HG03108 (cell line): ENCODE data around the gene TCERG1L.
"Not testable (repeated sequence)": the region's sequence is repeated elsewhere in the genome, so short reads cannot be mapped to it uniquely, and the experiment has no call there.

Source experiments
- ATAC-seq: cut with Tn5 transposase; IDR thresholded peaks from one replicate; pipeline ENCODE4 v1.9.1; 2021; ENCODE audit warnings: moderate library complexity; ENCODE audit not compliant: unreplicated experiment

Gene TCERG1L

GRCh38 chr10:131250454-131251145 lies 60.9 kb downstream of the TCERG1L start:
- ATAC-seq = no peak

DNA sequence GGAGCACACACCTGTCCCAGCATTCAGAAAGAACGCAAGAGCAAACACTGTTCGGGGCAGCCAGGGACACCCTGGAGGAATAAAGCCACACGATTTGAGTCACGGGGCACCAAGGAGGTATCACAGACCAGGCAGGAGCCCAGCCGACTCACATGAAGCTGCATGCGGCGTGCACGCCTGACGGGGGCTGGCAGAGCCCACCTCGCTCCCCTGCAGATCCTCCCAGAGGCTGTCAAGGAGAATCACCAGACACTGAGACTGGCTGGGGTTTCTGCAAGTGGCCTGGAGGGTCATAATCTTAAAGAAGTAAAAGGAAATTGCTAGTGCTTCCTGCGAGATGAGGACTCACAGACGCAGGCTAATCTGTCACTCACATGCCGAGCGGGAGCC lies 61.6 kb downstream of the TCERG1L start:
- no peak for ATAC-seq

DNA sequence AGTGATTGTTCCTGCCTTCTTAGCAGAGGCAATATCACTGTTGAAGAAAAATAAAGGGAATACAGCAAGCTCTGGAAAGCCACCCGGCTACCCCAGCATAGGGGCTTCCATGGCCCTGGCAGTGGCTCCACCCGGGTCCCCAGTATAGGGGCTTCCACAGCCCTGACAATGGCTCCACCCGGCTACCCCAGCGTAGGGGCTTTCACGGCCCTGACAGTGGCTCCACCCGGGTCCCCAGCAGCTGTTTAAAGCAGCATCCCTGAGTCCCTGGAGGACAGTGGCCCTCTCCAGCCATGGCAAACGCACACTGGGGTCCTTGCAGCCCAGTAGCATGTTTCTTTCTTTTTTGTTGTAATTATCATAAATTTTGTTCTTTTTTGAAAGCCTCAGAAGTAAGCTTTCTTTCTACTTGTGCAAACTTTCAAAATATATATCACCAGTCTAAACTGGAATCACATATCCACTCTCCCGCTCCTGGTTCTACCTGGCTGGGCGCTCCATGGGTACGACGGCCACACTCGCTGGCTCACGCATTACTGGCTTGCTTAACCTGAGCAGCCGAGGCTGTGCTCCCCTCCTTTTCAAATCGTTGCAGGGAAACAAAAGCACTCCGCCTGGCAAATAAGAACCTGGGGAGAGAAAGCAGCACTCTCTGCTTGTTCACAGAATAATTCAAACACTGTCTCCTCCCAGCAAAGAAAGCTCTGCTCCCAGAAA lies 62.1 kb downstream of the TCERG1L start:
- no peak for ATAC-seq

GRCh38 chr10:131248376-131249165 lies 63.0 kb downstream of the TCERG1L start:
- no peak for ATAC-seq

GRCh38 chr10:131247873-131248272 lies 63.6 kb downstream of the TCERG1L start:
- no peak for ATAC-seq

- no peak for ATAC-seq
These were observed 64.7 kb downstream of the TCERG1L start for GRCh38 chr10:131246775-131247174.

- no peak for ATAC-seq
These were observed 65.4 kb downstream of the TCERG1L start for GRCh38 chr10:131246089-131246488.

DNA sequence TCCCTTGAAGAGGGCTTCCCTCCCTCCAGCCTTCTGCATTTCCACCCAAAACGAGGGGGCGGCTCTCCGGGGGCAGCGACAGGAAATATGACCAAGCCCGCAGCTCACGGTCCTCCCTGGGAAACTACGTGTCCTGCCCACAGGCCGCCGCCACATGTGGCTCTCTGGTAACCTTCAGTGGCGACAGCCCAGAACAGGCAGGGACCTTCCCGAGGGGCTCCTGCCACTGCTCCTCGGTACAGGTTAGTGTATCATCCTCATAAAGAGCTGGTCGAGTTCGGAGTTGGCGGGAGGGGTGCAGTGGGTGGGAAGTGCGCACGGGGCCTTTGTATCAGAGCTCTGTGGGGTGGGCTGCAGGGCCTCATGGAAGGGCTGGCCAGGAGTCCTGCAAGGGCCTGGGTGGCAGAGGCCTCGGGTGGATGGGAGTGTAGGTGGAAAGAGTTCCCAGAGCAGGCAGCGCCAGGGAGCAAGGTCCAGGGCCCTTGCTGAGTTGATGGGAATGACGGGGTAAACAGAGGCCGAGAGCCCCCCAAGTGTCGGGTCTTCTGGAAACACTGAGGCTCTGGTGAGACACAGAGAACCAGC lies 66.0 kb downstream of the TCERG1L start:
- no peak for ATAC-seq

DNA sequence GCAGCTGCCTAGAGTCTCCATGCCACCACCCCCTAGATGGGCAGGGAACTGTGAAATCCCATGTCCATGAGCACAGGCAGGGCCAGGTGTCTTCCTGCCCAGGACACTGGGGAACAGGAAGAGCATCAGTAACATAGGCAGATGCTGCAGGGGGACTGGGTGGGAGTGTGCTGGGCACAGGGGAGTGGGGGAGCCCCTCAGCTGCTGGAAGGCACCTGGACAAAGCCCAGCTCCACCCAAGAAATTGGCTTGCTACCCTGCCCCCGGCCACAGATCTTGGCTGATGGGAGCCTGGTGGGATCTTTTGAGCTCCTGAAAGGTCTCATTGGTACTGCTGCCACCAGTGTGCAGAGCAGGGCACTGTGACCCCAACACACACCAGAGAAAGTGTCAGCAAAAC lies 66.7 kb downstream of the TCERG1L start:
- no peak for ATAC-seq

DNA sequence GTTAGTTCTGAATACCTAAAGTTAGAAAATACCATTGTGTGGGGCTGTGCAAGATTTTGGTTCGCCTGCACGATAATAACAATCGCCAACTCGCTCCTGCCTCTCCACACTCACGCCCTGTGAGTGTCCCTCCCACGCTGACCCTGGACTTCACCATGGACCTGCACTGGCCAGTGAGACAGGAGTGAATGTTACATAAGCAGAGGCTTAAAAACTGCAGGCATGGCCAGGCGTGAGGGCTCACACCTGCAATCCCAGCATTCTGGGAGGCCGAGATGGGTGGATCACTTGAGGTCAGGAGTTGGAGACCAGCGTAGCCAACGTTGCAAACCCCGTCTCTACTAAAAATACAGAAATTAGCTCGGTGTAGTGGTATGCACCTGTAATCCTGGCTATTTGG lies 68.4 kb downstream of the TCERG1L start:
- ATAC-seq = no peak

GRCh38 chr10:131242007-131242406 lies 69.5 kb downstream of the TCERG1L start:
- no peak for ATAC-seq

DNA sequence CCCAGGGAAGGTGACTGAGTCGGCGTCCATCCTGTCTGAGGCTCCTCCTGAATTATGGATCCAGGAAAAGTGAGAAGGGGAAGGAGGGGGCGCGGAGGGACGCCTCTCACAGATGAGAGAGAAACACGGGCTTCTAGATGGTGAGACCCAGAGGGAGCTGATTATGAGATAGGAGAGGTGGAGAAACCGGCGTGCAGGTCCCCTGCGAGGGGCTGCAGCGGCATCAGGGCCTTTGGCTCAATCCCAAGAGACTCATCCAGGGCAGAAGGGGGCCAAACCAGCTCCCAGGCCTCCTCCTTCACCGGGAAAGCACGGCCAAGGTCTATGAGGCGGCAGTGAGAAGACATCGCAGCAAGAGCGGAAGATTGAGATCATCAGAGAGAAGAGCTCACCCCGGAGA lies 70.8 kb downstream of the TCERG1L start:
- no peak for ATAC-seq

DNA sequence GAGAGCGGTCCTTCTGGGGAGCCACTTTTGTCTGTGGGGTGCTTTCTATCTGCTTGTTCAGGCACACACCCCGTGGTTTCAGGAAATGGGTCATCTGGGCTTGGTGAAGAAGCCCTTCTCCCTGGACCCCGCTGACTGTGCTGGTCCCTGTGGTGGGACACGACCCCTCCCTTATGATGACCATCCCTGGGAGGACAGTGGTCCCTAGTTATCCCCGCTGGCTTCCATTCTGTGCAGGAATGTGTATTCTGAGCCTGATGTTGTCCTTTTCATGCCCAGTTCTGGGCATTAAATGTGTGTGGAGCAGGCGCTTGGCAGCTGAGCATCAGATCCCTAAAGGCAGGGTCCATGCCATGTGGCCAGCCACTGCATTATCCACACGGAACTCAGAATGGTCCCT lies 71.6 kb downstream of the TCERG1L start:
- no peak for ATAC-seq

DNA sequence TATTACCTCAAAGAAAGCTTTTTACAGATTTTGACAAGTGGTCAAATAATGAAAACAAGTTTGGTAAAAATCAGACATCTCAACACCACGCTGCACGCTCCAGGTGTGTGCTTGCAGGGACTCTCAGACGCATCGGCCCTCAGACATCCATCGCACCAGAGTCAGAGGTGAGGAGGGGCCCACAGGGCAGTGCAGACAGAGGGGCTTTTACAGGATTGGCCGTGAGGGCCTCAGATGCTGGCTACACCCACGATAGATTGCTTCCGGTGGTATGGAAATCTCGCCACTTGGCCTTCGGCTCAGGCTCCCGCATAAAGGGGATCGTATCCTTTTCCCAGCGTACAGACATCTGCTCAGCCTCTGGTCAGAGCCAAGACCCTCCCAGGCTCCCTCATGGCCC lies 72.1 kb downstream of the TCERG1L start:
- no peak for ATAC-seq

- no peak for ATAC-seq
These were observed 72.7 kb downstream of the TCERG1L start for GRCh38 chr10:131238669-131239280.

DNA sequence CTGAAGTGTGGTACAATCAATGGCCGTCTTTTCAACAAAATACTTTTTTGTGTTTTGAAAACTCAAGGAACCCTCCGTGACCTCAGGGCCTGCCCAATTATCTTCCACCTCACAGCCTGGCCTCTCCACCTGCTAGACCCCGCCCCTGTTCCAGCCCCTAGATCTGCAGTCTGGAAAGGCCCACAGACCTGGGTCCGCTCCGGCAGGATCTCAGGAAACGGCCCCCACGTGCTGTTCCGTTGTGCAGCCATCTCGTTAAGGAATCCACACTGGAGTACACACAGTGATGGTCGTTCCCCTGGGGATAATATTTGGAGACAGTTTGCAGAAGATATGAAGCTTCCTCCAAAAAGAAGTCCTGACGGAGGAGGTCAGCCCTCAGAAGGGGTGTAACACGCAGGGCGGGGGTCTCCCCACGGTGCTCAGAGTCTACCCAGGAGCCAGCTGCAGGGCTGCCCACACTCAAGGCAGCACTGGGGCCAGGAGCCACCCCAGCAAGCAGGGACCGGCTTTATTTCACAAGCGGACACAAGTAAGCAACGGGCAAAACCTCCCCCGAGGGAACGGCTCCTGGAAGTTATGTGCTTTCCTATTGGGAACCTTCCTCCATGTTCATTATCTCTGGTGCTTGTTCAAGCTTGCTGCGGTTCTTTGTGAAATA lies 73.4 kb downstream of the TCERG1L start:
- no peak for ATAC-seq

GRCh38 chr10:131234606-131235005 lies 76.9 kb downstream of the TCERG1L start:
- not testable (repeated sequence) for ATAC-seq

GRCh38 chr10:131233611-131234258 lies 77.8 kb downstream of the TCERG1L start:
- no peak for ATAC-seq

GRCh38 chr10:131231965-131232541 lies 79.5 kb downstream of the TCERG1L start:
- no peak for ATAC-seq
